GM19193 (cell line): Measurements from ENCODE around the gene GNAI1.

Experiments
- POLR2A ChIP-seq: IDR thresholded peaks from 4 replicates; pipeline ENCODE4 v1.6.1; 2011; ENCODE audit not compliant: insufficient read depth, insufficient read length; ENCODE audit errors: extremely low read depth

Gene GNAI1

DNA sequence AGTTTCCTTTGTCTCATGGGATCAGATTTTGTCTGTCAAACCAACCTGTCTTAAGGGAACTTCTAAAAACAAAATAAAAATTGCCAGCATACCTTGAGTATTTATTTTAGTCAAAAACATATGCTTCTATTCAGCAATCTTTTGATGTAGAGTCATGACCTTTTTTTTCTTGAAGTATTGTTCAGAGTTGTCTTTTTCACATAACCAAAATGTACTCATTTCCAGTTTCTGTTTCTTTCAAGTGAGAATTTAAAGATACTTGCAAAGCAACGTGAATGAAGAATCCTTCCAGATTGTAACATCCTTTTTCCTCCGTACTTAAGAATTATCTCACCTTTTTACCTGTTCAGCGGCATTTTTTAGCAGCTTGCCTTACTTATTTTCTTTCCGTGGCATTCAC is 37.8 kb downstream of the GNAI1 start:
- no peak for TF ChIP-seq POLR2A

GRCh38 chr7:80175744-80176143 is 41.1 kb downstream of the GNAI1 start:
- no peak for TF ChIP-seq POLR2A

DNA sequence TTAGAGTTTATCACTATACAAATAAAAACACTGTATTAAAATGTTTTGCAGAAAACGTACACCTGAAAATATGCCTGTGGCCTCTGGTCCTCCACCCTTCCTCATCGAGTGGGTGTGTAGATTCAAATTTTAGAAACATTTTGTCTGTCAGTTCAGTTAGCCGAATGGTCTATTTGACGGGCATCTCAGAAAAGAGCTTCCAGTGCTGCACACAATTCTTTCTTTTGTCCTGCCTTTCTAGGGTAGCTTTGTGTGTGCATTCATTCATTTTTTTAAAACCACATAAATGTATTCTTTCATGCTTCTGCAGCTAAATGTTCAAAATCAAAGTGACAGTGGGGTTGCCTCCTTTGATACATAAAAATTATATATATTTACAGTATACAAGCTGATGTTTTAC is 46.8 kb downstream of the GNAI1 start:
- no peak for TF ChIP-seq POLR2A

- TF ChIP-seq POLR2A, result no peak
Measured at GRCh38 chr7:80182630-80183276, 48.1 kb downstream of the GNAI1 start.

- no peak for TF ChIP-seq POLR2A
Measured at GRCh38 chr7:80183351-80183750, 48.7 kb downstream of the GNAI1 start.

DNA sequence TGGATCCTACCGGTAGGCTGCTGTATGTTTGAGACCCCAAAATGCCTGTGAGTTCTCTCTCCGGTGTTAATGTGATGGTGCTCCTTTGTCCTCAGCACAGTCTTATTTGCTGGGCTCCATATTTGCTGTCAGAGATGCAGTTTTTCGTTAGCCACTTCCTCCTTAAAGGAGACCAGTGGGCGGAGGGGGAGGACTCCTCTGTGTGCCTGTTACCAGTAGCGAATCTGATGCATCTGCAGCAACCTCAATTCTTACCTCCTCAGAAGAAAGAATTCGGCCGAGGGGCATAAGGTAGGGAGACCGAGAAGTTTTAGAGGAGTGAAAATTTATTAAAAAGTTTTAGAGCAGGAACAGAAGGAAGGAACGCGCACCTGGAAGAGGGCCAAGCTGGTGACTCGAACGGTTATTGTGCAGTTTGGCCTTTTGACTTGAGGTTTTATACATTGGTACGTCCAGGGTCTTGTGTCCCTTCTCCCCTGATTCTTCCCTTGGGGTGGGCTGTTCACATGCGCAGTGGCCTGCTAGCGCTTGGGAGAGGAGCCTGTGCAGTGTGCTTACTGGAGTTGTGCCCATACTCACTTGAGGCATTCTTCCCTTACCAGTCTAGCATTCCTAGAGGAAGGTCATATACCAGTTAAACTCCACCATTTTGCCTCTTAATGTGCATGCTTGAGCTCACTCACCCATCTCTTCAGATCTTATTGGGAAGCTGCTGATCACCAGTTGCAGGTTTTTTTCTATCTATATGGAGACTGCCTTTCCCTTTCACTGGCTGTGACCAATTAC is 49.5 kb downstream of the GNAI1 start:
- no peak for TF ChIP-seq POLR2A

DNA sequence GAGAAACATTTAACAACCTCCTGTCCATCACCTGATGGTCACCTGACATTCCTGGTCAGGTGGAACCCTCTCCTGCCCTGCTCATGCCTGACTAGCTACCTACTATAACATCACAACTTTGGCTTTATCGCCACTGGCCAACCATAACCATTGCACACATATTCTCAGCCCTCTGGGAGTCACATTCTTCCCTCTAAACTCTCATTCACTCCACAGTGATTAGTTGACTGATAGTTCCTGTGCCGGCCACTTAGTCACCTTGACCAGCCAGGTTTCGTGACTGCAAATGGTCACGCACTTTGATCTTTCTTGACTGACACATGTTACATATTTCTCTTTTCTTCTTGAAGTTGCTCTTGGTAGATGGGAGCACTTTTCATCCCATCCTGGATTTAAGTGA is 50.1 kb downstream of the GNAI1 start:
- TF ChIP-seq POLR2A, result no peak

DNA sequence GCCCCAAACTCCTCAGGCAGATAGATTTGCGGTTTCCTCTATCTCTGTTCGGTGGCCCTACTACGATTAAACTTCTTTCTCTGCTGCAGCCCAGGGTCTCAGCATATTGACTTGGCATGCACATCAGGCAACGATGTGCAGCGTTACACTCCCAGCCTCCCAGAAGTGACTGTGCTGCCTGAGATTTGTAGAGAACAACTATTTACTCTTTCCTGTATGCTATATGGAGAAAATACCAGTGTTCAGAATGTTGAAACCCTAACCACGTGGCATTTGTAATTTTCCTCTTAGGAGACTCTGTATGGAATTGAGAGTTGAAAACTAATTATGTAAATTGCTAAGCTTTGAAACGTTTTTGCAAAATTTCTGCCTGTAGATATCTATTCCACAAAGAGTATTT is 50.9 kb downstream of the GNAI1 start:
- TF ChIP-seq POLR2A, result no peak

- no peak for TF ChIP-seq POLR2A
Measured at GRCh38 chr7:80186721-80187120, 52.1 kb downstream of the GNAI1 start.

DNA sequence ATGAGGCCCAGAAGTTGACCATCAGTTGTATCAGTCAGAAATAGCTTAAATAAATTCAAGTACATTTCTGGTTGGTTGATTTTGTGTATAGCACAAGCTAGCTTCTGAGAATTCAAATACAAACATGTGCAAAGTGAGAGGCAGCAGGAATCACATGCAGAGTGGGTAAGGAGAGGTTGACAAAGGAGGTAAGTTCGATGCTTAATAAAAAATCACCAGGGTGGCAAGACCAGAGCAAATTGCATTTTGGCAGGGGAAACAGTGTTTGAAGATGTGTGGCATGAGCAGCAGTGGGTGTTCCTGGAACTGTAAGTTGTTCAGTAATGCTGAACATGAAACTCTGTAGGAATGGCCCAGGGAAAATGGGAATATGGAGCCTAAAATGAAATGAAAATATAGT is 52.6 kb downstream of the GNAI1 start:
- no peak for TF ChIP-seq POLR2A

GRCh38 chr7:80187727-80188126 is 53.1 kb downstream of the GNAI1 start:
- TF ChIP-seq POLR2A, result no peak

DNA sequence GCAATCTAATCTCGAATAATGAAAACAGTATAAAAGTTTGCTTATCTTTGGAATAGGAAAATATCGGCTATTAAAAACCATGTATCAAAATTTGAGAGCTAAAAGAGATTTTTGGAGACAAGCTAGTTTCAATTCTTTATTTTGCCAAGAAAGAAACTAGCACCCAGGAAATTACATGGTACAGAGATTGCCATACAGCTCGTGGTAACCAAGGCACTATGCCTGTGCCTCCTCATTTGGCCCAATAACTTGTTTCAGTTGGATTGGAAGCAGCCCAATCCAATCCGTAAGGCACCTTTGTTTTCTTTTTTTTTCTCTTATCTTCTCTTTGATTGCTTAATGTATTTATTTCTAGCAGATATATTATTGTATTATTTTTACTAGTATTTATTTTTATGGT is 55.0 kb downstream of the GNAI1 start:
- no peak for TF ChIP-seq POLR2A

- TF ChIP-seq POLR2A, result no peak
Measured at GRCh38 chr7:80197627-80198026, 63.0 kb downstream of the GNAI1 start.

DNA sequence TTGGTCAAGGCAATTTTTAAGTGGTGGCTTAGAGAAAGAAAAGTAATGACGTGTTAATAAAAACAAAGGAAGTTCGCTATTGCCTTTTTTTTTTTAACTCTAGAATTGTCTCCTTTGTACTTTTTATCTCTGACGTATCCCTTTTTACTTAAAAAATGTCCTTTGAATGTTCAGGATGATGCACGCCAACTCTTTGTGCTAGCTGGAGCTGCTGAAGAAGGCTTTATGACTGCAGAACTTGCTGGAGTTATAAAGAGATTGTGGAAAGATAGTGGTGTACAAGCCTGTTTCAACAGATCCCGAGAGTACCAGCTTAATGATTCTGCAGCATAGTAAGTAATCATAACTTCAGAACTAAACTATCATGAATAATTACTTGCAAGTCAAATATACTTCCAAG is 64.4 kb downstream of the GNAI1 start:
- TF ChIP-seq POLR2A, result no peak

DNA sequence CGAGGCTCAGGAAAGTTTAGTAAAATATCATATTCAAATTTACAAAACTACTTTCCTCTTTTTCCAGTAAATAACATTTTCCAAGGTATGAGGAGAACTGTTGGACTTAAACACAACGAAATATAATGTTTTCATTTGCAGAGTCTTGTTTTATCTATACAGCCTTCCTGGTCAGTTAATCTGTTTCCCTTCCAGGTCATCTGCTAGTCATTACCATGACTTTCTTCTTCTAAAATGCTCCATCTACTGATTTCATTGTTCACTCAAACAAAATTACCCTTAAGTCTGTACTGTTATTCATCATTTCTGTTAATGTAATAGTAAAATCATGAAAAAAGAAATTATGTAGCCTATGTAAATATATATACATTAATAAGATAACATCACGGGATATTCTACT is 69.8 kb downstream of the GNAI1 start:
- no peak for TF ChIP-seq POLR2A

GRCh38 chr7:80204919-80205318 is 70.3 kb downstream of the GNAI1 start:
- no peak for TF ChIP-seq POLR2A
